ENCODE results near the gene RNPS1.
A peak's percentile ranks its signal among the peaks of the same experiment; 100 is the strongest.

Gene RNPS1

GRCh38 chr16:2213817-2214718 lies 53.9 kb downstream of the RNPS1 start:
- no peak for DNase-seq (ENCODE audit: low read depth)

DNA sequence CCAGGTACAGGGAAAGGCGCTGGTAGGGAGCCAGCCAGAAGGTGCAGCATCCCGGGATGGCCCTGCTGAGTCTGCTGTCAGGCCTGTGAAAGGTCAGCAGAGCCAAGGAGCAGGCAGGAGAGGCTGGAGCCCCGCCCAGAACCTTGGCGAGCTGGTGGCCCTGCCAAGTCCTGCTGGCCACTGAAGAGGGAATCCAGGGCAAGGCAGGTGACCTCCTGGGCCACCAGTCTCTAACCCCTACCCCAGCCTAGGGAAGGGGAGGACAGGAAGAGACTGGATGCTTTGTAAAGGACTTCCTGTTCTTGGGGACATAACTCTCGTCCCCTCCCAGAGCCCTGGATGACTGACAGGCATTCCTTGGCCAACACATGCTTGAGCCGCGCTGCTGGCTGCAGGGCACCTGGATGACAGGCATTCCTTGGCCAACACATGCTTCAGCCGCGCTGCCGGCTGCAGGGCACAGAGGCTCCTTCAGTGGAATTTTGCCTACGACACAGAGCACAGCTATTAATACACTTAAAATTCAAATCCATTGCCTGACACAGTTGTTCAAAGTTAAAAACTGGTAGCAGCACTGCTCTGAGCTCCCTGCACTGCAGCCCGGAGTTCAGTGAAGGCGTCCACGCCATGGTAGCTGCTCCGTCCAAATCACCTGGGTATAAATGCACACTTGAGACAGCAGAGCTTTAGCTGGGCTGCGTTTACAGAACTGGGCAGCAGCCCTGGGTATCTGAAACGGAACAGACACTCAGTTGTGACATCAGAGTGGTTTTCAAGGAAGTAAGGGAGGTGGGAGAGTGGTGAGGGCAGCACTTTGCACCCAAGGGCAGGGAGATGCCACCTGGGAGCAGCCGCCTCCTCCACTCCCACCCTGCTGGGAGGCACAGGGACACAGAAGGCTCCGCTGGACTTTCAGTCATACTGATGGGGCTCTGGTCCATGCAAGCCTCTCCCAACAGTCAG lies 55.3 kb downstream of the RNPS1 start:
- no peak for DNase-seq (ENCODE audit: low read depth)

GRCh38 chr16:2211923-2212347 lies 56.0 kb downstream of the RNPS1 start:
- DNase-seq (ENCODE audit: low read depth) = no peak

GRCh38 chr16:2210386-2211365 lies 57.2 kb downstream of the RNPS1 start, which contains the start of gene BRICD5:
BRICD5 (minus strand) TSS chr16:2210863; CDS start chr16:2210833, 30 bp downstream.
- DNase-seq (ENCODE audit: low read depth) = no peak

DNA sequence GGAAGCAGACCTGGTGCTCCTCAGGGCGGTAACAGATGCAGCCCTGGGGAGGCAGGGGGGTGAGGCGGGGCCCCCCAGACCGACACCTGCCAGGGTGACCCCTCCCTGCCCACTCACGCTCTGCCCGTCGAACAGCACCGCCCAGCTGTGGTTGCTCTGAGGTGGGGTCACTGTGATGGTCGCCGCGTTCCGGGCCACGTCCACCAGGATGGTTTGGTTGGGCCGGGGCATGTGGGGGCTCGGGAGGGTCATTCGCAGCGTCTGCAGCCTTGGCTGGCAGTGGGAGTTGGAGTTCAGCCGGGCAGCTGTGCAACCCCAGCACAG lies 58.0 kb downstream of the RNPS1 start:
- no peak for DNase-seq (ENCODE audit: low read depth)

GRCh38 chr16:2209258-2210008 lies 58.5 kb downstream of the RNPS1 start:
- no peak for DNase-seq (ENCODE audit: low read depth)

GRCh38 chr16:2208772-2209171 lies 59.2 kb downstream of the RNPS1 start:
- no peak for DNase-seq (ENCODE audit: low read depth)

- no peak for DNase-seq (ENCODE audit: low read depth)
Observed at GRCh38 chr16:2208308-2208707, 59.6 kb downstream of the RNPS1 start.

DNA sequence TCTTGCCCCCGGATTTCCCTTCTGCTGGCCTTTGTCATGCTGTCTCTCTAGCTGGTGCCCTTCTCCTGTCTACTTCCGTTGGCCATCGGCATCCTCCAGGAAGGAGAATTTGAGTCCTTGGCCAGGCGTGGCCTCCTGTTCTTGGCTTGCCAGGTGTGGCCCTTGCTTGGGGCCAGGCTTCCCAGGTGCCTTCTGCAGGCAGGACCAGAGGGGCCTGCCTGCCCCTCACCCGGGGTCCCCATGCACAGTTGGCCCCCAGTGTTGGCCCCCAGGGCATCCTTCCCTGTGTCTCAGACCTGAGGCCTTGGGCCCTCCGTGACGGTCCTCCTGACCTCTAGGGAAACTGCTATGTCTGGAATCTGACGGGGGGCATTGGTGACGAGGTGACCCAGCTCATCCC lies 60.1 kb downstream of the RNPS1 start:
- no peak for DNase-seq (ENCODE audit: low read depth)

- DNase-seq (ENCODE audit: low read depth) = no peak
Observed at GRCh38 chr16:2206780-2207433, 61.0 kb downstream of the RNPS1 start.

DNA sequence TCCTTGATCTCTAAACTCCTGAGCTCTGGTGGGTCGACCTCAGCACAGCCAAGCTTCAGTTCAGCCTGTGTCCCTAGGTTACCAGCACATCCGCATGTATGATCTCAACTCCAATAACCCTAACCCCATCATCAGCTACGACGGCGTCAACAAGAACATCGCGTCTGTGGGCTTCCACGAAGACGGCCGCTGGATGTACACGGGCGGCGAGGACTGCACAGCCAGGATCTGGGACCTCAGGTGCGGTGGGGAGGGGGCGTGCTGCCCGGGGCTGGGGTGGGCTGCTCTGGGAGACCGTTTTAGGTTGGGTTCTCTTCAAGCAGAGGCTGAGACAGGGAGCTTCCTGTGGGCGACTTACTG lies 61.5 kb downstream of the RNPS1 start:
- DNase-seq (ENCODE audit: low read depth) = no peak

GRCh38 chr16:2205967-2206313 lies 62.0 kb downstream of the RNPS1 start:
- DNase-seq (ENCODE audit: low read depth) = no peak

- DNase-seq (ENCODE audit: low read depth) = peak; percentile 69
Observed at GRCh38 chr16:2205104-2205966, 62.6 kb downstream of the RNPS1 start, which contains the start of gene MLST8. MLST8 (plus strand) TSS chr16:2205454; CDS start chr16:2206086, 632 bp downstream.

DNA sequence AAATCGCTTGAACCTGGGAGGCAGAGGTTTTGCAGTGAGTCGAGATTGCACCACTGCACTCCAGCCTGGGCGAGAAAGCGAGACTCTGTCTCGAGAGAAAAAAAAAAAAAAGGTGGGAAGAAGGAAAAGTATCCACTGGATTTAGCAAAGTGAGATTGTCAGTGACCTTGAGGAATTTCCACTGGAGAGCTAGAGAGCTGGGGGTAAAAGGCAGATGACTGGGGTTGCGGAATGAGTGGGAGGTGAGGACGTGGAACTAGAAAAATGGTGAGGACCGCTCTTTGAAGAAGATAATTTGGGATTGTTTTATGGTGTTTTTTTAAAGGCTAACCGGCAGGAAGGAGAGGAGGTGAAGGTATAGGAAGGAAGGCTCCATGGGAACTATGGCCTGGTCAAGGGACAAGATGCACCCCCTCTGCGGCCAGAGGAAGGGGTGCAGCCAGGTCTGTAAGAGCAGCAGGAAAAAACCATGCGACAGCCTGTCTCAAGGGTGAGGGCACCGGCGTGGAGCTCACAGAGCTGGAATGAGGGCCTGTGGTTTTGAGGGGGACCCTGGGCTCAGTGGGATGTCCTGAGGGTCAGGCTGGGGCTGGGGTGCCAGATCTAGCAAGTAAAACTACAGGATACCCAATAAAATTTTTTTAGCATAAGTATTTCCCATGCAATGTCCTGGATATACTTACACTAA lies 63.4 kb downstream of the RNPS1 start:
- DNase-seq (ENCODE audit: low read depth) = no peak

All from stimulated activated CD8-positive, alpha-beta memory T cell treated with anti-CD3 and anti-CD28 coated beads, Interleukin-7, amount 100 ng/mL, for 24 hours (primary cell).